GM19043 (cell line): ENCODE data around the gene MEX3D.

ENCODE experiments used
- ATAC-seq: cut with Tn5 transposase; IDR thresholded peaks from one replicate; pipeline ENCODE4 v1.9.1; 2021; ENCODE audit warnings: low read depth; ENCODE audit not compliant: unreplicated experiment

The MEX3D gene

GRCh38 chr19:1574354-1575136, 6.4 kb upstream of the MEX3D start:
- no peak for ATAC-seq

- no peak for ATAC-seq
Observed at GRCh38 chr19:1572795-1573194, 4.7 kb upstream of the MEX3D start.

- ATAC-seq, result no peak
Observed at GRCh38 chr19:1571358-1571757, 3.2 kb upstream of the MEX3D start.

- no peak for ATAC-seq
Observed at GRCh38 chr19:1570836-1571235, 2.7 kb upstream of the MEX3D start.

- ATAC-seq, result no peak
Observed at GRCh38 chr19:1569997-1570396, 1.9 kb upstream of the MEX3D start.

- ATAC-seq, result no peak
Observed at GRCh38 chr19:1567848-1568227, 287 bp downstream of the MEX3D start.

- ATAC-seq, result no peak
Observed at GRCh38 chr19:1567116-1567847, 843 bp downstream of the MEX3D start.

GRCh38 chr19:1566392-1567115, 1.6 kb downstream of the MEX3D start:
- ATAC-seq, result no peak

GRCh38 chr19:1563251-1563650, 4.9 kb downstream of the MEX3D start:
- no peak for ATAC-seq

GRCh38 chr19:1561236-1561842, 6.8 kb downstream of the MEX3D start:
- no peak for ATAC-seq

GRCh38 chr19:1560286-1560882, 7.7 kb downstream of the MEX3D start:
- ATAC-seq, result no peak

- no peak for ATAC-seq
Observed at GRCh38 chr19:1558552-1558951, 9.6 kb downstream of the MEX3D start.

- no peak for ATAC-seq
Observed at GRCh38 chr19:1556390-1557070, 11.6 kb downstream of the MEX3D start.

GRCh38 chr19:1555487-1556389, 12.4 kb downstream of the MEX3D start:
- ATAC-seq, result no peak

GRCh38 chr19:1554968-1555367, 13.2 kb downstream of the MEX3D start:
- no peak for ATAC-seq

GRCh38 chr19:1553415-1553814, 14.7 kb downstream of the MEX3D start:
- ATAC-seq, result no peak

GRCh38 chr19:1551068-1552040, 16.8 kb downstream of the MEX3D start:
- ATAC-seq, result no peak
